ENCODE measurements around the gene GSTK1. TPM values are rescaled to one million over a fixed set of nuclear protein-coding genes. Genes with fewer than 3 reads are reported as not detected.
"Not testable (repeated sequence)": the region's sequence is repeated elsewhere in the genome, so short reads cannot be mapped to it uniquely, and the experiment has no call there.

GSTK1 gene
- total and polyA plus RNA-seq, 10 of the 15 experiments (the other 5 are each of a cell fraction or from before 2014, with no cell fraction given) = 76.2 to 166 (median 127) TPM

DNA sequence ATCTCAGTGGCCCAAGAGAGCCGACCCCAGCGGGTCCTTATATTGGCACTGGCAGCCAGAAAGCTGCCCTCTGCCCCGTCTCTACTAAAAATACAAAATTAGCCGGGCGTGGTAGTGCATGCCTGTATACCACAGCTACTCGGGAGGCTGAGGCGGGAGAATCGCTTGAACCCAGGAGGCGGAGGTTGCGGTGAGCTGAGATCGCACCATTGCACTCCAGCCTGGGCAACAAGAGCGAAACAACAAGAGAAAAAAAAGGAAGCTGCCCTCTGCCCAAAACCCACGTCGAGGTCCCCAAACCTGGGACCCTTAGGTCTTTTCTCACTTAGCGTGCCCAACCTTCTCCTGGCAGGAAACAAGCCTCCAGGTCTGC, 941 bp downstream of the GSTK1 start:
- H3K4me2 ChIP-seq (ENCODE audit: control insufficient read depth, insufficient read depth) = peak overlapping the region; percentile 88
- FAIRE-seq; H3K9me3 ChIP-seq (replicated peaks; ENCODE audit: control insufficient read depth, insufficient read depth, low read length); in situ Hi-C loops (cut with MboI); intact Hi-C loops (cut with micrococcal nuclease; ENCODE audit: unreplicated experiment); BruUV-seq (replicated peaks); DNase-seq (ENCODE audit: low read depth, low spot score); H4K20me1 ChIP-seq (ENCODE audit: control insufficient read depth, insufficient read depth); H2AFZ ChIP-seq (ENCODE audit: control insufficient read depth, low read depth, low read length); H3K4me1 ChIP-seq (ENCODE audit: control insufficient read depth, insufficient read depth, low read length); H3K27me3 ChIP-seq (replicated peaks in 1 of 2; ENCODE audit: control insufficient read depth in 2 of 2, insufficient read depth in 2 of 2, low read length in 1 of 2): not testable (repeated sequence)
- ChIA-PET CTCF (interaction anchor here (0.9 to 3.5 kb wide), 6 partner anchors 16 to 1392 kb away, joined by 3 to 16 read pairs (median 6); partner anchors contain the start of gene CASP2), POLR2A (interaction anchor here (1.8 kb wide), 1 partner anchor 24 kb away, joined by 9 read pairs; the partner anchor contains the start of gene CASP2), SMC1A (ENCODE audit: uncharacterized antibody, unreplicated experiment) (interaction anchor here (1.1 to 2.4 kb wide), 6 partner anchors 12 to 48 kb away, joined by 3 to 9 read pairs (median 5); partner anchors contain the start of gene CASP2), RAD21 (ENCODE audit: unreplicated experiment) (interaction anchor here (1.3 to 1.9 kb wide), 2 partner anchors 24 to 35 kb away, joined by 3 to 5 read pairs; partner anchors contain the start of gene CASP2)
- TF ChIP-seq, protein P1, sequence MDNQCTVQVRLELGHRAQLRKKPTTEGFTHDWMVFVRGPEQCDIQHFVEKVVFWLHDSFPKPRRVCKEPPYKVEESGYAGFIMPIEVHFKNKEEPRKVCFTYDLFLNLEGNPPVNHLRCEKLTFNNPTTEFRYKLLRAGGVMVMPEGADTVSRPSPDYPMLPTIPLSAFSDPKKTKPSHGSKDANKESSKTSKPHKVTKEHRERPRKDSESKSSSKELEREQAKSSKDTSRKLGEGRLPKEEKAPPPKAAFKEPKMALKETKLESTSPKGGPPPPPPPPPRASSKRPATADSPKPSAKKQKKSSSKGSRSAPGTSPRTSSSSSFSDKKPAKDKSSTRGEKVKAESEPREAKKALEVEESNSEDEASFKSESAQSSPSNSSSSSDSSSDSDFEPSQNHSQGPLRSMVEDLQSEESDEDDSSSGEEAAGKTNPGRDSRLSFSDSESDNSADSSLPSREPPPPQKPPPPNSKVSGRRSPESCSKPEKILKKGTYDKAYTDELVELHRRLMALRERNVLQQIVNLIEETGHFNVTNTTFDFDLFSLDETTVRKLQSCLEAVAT (IDR thresholded peaks at IDR 0.05) = peak; percentile 93
- peak overlapping the region; percentile 79 for H3K4me3 ChIP-seq
- H3K9ac ChIP-seq (ENCODE audit: control insufficient read depth, insufficient read depth, low read length) = peak overlapping the region; percentile 83
- under 1% methylated on average over 15 of the region's 15 CpGs for WGBS (ENCODE audit: insufficient coverage, insufficient replicate concordance, low lambda C conversion rate, missing lambda C conversion rate)
- H3K27ac ChIP-seq (ENCODE audit: control insufficient read depth, insufficient read depth) = peak overlapping the region; percentile 88
- ATAC-seq = peak; percentile 11; the same call in 2 of the 3 replicates
- peaks cover 15% of the 10 kb centered on the region for H3K79me2 ChIP-seq (ENCODE audit: control insufficient read depth, insufficient read depth, low read length)
- H3K36me3 ChIP-seq (ENCODE audit: control insufficient read depth in 2 of 2, insufficient read depth in 2 of 2, low read length in 1 of 2) = peaks cover 5 to 12% of the 10 kb centered on the region in 2 experiments

GRCh38 chr7:143265017-143265693, 1.9 kb downstream of the GSTK1 start:
- H3K27me3 ChIP-seq (replicated peaks in 1 of 2; ENCODE audit: control insufficient read depth in 2 of 2, insufficient read depth in 2 of 2, low read length in 1 of 2) = no peaks in the 10 kb centered on the region
- H3K9me3 ChIP-seq (replicated peaks; ENCODE audit: control insufficient read depth, insufficient read depth, low read length) = no peaks in the 10 kb centered on the region
- TF ChIP-seq TCF12 (IDR thresholded peaks at IDR 0.05; ENCODE audit: low read depth, low read length) (no peak), SPI1 (IDR thresholded peaks at IDR 0.05; ENCODE audit: borderline replicate concordance, insufficient read depth, low read depth, low read length) (0 out of 2 replicates have a peak, but pooled peaks have one; percentile 8)
- TF ChIP-seq, protein P1 (IDR thresholded peaks at IDR 0.05) = no peak
- H3K4me1 ChIP-seq (ENCODE audit: control insufficient read depth, insufficient read depth, low read length) = peaks cover 10% of the 10 kb centered on the region
- no peak overlapping the region for H3K27ac ChIP-seq (ENCODE audit: control insufficient read depth, insufficient read depth)
- ChIA-PET RAD21 (ENCODE audit: unreplicated experiment) (no interaction called here), POLR2A (interaction anchor here (0.5 to 0.6 kb wide), 2 partner anchors 25 to 115 kb away, joined by 3 read pairs; no protein-coding TSS in a partner anchor), SMC1A (ENCODE audit: uncharacterized antibody, unreplicated experiment) (interaction anchor here (0.8 to 1.2 kb wide), 3 partner anchors 23 to 34 kb away, joined by 3 to 4 read pairs (median 3); partner anchors contain the start of gene CASP2), CTCF (interaction anchor here (1.5 to 3.5 kb wide), 3 partner anchors 15 to 25 kb away, joined by 6 to 16 read pairs (median 7); partner anchors contain the start of gene CASP2)
- peak overlapping the region; percentile 41; the same call in 1 of the 2 replicates for H3K4me3 ChIP-seq
- DNase-seq (ENCODE audit: low read depth, low spot score) (no peak), ATAC-seq (no peak), FAIRE-seq (no peak)
- H4K20me1 ChIP-seq (ENCODE audit: control insufficient read depth, insufficient read depth) = no peaks in the 10 kb centered on the region
- intact Hi-C loops (cut with micrococcal nuclease; ENCODE audit: unreplicated experiment) = no loop called here
- H2AFZ ChIP-seq (ENCODE audit: control insufficient read depth, low read depth, low read length) = no peak overlapping the region
- peak overlapping the region; percentile 88 for H3K4me2 ChIP-seq (ENCODE audit: control insufficient read depth, insufficient read depth)
- WGBS (ENCODE audit: insufficient coverage, insufficient replicate concordance, low lambda C conversion rate, missing lambda C conversion rate) = 93% methylated on average over 15 of the region's 15 CpGs
- H3K9ac ChIP-seq (ENCODE audit: control insufficient read depth, insufficient read depth, low read length) = no peak overlapping the region
- H3K79me2 ChIP-seq (ENCODE audit: control insufficient read depth, insufficient read depth, low read length) = peaks cover 15% of the 10 kb centered on the region
- H3K36me3 ChIP-seq (ENCODE audit: control insufficient read depth in 2 of 2, insufficient read depth in 2 of 2, low read length in 1 of 2) = peaks cover 5 to 12% of the 10 kb centered on the region in 2 experiments
- in situ Hi-C loops (cut with MboI) = no loop called here
- no TSS peak for BruUV-seq (replicated peaks)
